Ectodermal cell (in vitro differentiated cells): ENCODE measurements around the gene FRMPD4.

Experiments
- H3K27ac ChIP-seq: 2 replicates; pipeline ENCODE4 v1.7.0; 2013; ENCODE audit warnings: mild to moderate bottlenecking, low read depth, low read length; ENCODE audit not compliant: insufficient read depth, poor library complexity, severe bottlenecking
- H3K27me3 ChIP-seq: 2 replicates; pipeline ENCODE4 v1.7.0; 2013; ENCODE audit warnings: mild to moderate bottlenecking, low read length; ENCODE audit not compliant: insufficient read depth, control insufficient read depth, poor library complexity, severe bottlenecking
- H3K36me3 ChIP-seq: one replicate; pipeline ENCODE4 v1.7.0; 2013; ENCODE audit warnings: low read length; ENCODE audit not compliant: control insufficient read depth, insufficient read depth
- H3K4me1 ChIP-seq: one replicate; pipeline ENCODE4 v1.7.0; 2013; ENCODE audit warnings: low read length; ENCODE audit not compliant: control insufficient read depth, insufficient read depth
- H3K4me3 ChIP-seq: 2 replicates; pipeline ENCODE4 v1.7.0; 2013; ENCODE audit warnings: low read depth, low read length, control low read depth; ENCODE audit not compliant: insufficient read depth
- H3K9me3 ChIP-seq: 2 replicates; pipeline ENCODE4 v1.7.0; 2013; ENCODE audit warnings: mild to moderate bottlenecking, low read length, moderate library complexity; ENCODE audit not compliant: control insufficient read depth
- WGBS, 2 experiments: methylation state at CpG; one replicate each; pipeline ENCODE4 v1.1.7; 2013; ENCODE audit warnings: missing lambda C conversion rate in 2 of 2; 5-methylcytosine and 5-hydroxymethylcytosine counted together

Gene FRMPD4

DNA sequence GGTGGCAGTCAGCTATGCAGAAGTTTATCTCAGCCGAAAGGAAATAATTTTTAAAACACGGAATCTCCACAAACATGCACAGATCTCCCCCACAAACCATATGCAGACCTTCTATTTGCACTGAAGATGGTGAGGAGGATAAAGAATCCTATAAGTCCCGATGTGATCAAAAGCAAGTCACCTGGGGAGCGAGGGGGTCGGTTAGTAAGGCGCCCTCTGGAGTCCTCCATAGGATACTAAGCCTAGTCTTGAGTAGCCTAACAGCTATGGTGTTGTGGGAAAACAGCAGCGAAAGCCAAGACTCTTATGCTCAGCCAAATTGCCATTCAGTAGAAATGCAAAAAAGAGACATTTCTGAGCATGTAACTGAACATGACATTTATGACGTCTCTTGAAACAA lies 210.9 kb downstream of the FRMPD4 start:
- Histone ChIP-seq H3K36me3 (no peaks in the 10 kb centered on the region), H3K4me3 (no peak overlapping the region), H3K27ac (no peak overlapping the region), H3K4me1 (no peaks in the 10 kb centered on the region), H3K27me3 (no peaks in the 10 kb centered on the region), H3K9me3 (no peaks in the 10 kb centered on the region)
- 48 to 59% methylated on average over 5 to 6 of the region's 8 CpGs for WGBS, 2 experiments

DNA sequence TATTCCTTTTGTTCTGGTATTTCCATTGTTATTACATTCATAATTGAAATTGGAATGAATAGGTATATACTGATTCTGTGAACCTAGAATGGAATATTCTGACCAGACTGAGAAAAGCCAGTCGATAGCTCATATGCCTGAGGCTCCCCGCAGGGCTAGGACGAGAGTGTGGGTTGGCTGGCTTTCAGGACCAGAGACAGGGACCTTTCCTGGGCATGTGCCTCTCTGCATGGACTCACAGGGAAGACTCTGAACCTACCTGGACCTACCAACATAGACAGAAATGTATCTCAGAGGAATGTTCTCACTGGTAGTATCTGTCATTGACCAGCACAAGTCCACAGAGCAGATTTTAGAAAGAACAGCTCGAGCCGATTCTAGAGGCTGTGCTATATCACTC lies 214.6 kb downstream of the FRMPD4 start:
- Histone ChIP-seq H3K9me3 (no peaks in the 10 kb centered on the region), H3K4me3 (no peak overlapping the region), H3K36me3 (no peaks in the 10 kb centered on the region), H3K27ac (no peak overlapping the region), H3K27me3 (no peaks in the 10 kb centered on the region), H3K4me1 (no peaks in the 10 kb centered on the region)
- WGBS, 2 experiments: 76 to 86% methylated on average over 5 of the region's 5 CpGs

DNA sequence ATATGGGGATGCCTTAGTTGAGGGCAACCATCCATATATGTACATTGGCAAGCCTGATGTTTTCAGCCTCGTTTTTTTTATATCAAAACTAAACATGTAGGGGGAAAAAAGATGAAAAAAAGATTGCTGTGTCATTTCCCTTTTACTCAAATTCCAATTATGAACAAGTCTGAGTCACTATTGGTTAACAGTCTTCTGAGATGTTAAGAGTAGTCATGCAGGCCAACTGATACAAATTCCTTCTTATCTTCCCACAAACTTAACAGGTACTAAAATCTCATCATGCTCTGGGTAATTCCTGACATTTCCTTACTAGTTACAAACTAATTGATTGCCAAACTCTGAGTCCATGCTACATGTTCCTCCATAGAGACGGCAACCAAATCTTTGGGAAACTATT lies 222.1 kb downstream of the FRMPD4 start:
- no peaks in the 10 kb centered on the region for H3K9me3 ChIP-seq
- no peaks in the 10 kb centered on the region for H3K27me3 ChIP-seq
- H3K4me3 ChIP-seq: no peak overlapping the region
- 90 to 100% methylated on average over 1 of the region's 2 CpGs for WGBS, 2 experiments
- no peaks in the 10 kb centered on the region for H3K36me3 ChIP-seq
- H3K27ac ChIP-seq: no peak overlapping the region
- H3K4me1 ChIP-seq: no peaks in the 10 kb centered on the region

DNA sequence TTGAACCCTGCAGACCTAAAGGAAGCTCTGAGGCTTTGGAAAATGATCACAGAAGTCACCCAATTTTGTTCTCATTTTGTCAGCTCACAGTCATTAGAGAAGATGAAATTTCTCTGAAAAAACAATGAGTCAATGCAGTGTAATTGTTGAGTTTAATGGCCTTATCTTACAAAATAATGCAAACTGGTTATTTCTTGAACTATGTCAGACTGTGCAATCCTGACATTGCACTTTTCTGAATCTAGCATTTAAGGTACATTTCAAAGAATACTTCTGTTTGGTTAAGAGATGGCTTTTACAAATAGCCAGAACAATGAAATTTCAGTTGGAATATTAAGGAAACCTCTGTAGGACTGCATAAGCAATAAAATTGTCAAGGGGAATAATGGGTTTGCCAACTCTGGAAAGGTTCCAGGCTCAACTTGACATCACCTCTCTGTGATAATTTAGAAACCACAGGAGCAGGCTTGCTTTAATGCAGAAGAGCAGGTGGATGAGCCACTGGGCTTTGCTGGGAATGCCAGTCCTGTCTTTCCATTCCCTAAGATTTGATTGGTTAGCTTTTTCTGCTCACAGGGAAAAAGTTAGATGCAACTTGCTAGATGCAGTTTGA lies 222.8 kb downstream of the FRMPD4 start:
- Histone ChIP-seq H3K27ac (no peak overlapping the region), H3K4me1 (no peaks in the 10 kb centered on the region), H3K4me3 (no peak overlapping the region), H3K27me3 (no peaks in the 10 kb centered on the region), H3K36me3 (no peaks in the 10 kb centered on the region), H3K9me3 (no peaks in the 10 kb centered on the region)

DNA sequence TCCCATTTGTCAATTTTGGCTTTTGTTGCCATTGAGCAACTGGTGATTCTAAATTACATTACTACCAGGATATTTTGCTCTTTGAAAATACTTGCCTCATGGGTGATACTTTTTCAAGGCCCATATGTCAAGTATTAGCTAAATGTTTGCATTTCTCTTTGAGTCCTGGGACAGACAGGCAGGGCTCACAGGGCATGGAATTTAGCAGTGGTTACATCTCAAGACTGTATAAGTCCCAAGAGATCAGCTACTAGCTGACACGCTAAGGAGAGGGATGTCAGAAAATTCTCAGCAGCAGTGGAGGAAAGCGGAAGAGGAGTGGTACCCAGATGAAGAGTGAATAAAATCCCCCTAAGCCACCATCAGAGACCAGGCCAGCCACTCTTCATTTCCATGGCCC lies 224.9 kb downstream of the FRMPD4 start:
- Histone ChIP-seq H3K4me3 (no peak overlapping the region), H3K4me1 (no peaks in the 10 kb centered on the region), H3K9me3 (no peaks in the 10 kb centered on the region), H3K27ac (no peak overlapping the region), H3K36me3 (no peaks in the 10 kb centered on the region), H3K27me3 (no peaks in the 10 kb centered on the region)
- WGBS, 2 experiments: 92 to 96% methylated on average over 2 of the region's 2 CpGs

DNA sequence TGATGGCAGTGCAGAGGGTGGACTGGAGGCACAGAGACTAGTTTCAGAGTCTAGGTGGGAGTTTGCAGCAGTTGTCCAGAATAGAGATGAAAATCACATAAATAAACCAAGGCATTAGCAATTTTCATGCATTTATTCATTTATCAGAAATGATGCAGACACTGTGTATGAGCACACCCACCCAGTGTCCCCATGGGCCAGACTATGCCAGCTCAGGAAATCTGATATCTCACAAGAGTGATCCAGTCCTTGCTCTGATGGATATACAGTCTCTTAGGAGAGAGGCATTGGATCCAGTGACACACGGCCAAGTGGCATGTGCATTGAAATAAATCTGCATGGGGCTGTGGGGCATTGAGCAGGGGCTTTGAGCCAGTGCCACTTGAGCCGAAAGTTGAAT lies 228.2 kb downstream of the FRMPD4 start:
- Histone ChIP-seq H3K36me3 (no peaks in the 10 kb centered on the region), H3K27ac (no peak overlapping the region), H3K4me3 (no peak overlapping the region), H3K27me3 (no peaks in the 10 kb centered on the region), H3K4me1 (no peaks in the 10 kb centered on the region), H3K9me3 (no peaks in the 10 kb centered on the region)
- WGBS, 2 experiments: 85 to 98% methylated on average over 2 of the region's 2 CpGs

DNA sequence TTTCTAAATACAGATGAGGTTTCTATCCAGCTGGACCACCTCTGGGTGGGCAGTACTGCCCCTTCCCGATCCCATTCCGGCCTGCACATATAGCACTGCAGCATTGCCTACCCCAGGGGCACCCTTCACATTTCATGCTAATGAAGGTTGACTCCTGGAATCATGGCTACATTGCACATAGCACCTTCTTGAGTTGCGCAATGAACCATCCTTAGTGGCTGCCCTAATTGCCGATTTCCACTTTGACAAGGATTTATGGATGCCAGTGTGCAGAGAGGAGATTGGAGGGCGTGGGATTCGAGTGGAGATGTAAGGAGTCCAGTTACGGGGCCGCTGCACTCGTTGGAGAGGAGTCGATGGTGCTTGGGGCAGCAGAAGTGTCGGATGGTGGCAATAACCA lies 229.0 kb downstream of the FRMPD4 start:
- Histone ChIP-seq H3K27ac (no peak overlapping the region), H3K4me3 (no peak overlapping the region), H3K36me3 (no peaks in the 10 kb centered on the region), H3K27me3 (no peaks in the 10 kb centered on the region), H3K9me3 (no peaks in the 10 kb centered on the region), H3K4me1 (no peaks in the 10 kb centered on the region)
- 96% methylated on average over 11 of the region's 11 CpGs for WGBS, 2 experiments

DNA sequence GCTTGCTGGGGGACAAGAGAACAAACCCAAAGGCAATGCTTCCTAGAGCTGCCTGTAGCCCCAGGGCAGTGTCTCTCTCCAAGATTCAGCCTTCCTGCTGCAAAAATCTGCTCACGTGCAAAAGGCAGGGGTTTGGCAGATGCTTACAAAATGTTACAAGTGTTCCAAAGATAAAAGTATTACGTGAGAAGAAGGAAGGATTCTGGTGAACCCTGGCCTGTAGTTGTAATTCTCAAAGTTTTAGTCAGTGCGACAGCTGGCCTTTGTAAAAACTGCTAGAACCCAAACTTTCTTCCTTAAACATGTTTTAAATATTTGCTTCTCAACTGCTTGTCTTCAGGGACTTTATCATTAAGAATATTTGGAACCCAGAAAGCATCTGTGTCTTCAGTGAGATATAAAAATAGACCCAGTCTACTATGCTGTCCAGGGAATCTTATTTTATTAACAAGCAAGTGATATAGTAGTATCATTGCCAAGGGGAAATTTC lies 232.3 kb downstream of the FRMPD4 start:
- 71 to 96% methylated on average over 2 to 3 of the region's 3 CpGs for WGBS, 2 experiments
- Histone ChIP-seq H3K4me1 (no peaks in the 10 kb centered on the region), H3K27ac (no peak overlapping the region), H3K27me3 (no peaks in the 10 kb centered on the region), H3K9me3 (no peaks in the 10 kb centered on the region), H3K36me3 (no peaks in the 10 kb centered on the region), H3K4me3 (no peak overlapping the region)

DNA sequence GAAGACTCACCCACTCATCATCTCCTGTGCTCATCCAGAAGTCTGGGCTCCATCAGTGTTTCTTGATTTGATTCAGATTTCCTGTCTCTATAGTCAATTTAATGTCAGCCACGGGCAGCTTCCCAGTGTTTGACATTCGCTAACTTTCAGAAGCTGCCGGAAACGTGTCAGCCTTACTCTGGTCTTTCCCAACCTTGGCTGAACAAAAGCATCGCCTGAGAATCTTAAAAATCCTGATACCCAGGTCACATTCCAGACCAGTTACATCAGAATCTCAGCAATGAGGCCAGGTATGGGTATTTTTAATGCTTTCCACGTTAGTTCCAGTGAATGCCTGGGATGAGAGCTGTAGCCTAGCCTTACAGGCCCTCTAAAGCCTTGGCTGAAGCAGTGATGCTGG lies 233.8 kb downstream of the FRMPD4 start:
- Histone ChIP-seq H3K27me3 (no peaks in the 10 kb centered on the region), H3K4me1 (no peaks in the 10 kb centered on the region), H3K27ac (no peak overlapping the region), H3K4me3 (no peak overlapping the region), H3K36me3 (no peaks in the 10 kb centered on the region), H3K9me3 (no peaks in the 10 kb centered on the region)
- 84 to 85% methylated on average over 6 of the region's 6 CpGs for WGBS, 2 experiments

DNA sequence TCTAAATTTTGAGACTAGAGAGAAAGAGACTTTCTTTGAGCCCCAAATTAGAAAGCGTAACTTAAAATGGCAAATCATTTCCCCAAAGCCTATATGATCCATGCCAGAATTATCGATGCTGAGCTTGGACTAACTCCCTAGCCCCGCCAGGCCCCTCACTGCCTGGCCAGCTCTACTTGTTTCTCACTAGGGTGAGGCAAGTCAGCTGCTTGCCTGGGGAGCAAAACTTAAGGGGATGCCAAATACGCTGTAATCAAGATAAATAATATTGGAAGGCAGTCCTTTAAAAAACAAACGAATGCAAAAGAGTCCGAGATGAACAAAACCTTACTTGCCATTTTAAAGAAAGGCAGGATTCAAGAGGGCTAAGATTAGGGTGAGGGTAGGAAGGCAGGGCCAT lies 236.0 kb downstream of the FRMPD4 start:
- Histone ChIP-seq H3K9me3 (no peaks in the 10 kb centered on the region), H3K27me3 (no peaks in the 10 kb centered on the region), H3K4me1 (no peaks in the 10 kb centered on the region), H3K4me3 (no peak overlapping the region), H3K27ac (no peak overlapping the region), H3K36me3 (no peaks in the 10 kb centered on the region)
- WGBS, 2 experiments: 87 to 97% methylated on average over 5 to 6 of the region's 6 CpGs

DNA sequence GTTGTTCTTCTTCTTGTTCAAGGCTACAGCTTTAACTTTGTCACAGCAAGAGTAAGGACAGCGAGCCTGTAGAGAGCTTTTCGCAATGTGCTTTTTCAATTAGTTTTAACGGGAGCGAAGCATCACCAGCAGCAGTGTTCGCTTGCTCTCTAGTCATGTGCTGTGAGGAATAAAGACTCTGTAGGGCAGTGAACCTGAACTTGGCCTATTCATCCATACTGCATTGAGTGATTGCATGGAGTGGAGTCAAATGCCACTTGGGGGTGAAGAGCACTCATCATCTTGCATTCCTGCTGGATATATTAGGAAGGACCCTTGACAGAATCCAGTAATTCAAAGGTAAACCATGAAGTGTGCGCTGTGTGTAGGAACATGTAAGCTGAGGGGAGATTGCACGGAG lies 240.0 kb downstream of the FRMPD4 start:
- Histone ChIP-seq H3K4me1 (no peaks in the 10 kb centered on the region), H3K27me3 (no peaks in the 10 kb centered on the region), H3K27ac (no peak overlapping the region), H3K9me3 (no peaks in the 10 kb centered on the region), H3K36me3 (no peaks in the 10 kb centered on the region), H3K4me3 (no peak overlapping the region)
- WGBS, 2 experiments: 93 to 96% methylated on average over 7 of the region's 7 CpGs
